Stimulated activated naive CD4-positive, alpha-beta T cell (primary cell): Measurements from ENCODE around the gene PHACTR3.
"Not testable (repeated sequence)": the region's sequence is repeated elsewhere in the genome, so short reads cannot be mapped to it uniquely, and the experiment has no call there.

ENCODE experiments used
- DNase-seq, 6 experiments: peaks; one replicate each; lab custom pipeline; 2025; lab: John Stamatoyannopoulos, UW

PHACTR3 gene

DNA sequence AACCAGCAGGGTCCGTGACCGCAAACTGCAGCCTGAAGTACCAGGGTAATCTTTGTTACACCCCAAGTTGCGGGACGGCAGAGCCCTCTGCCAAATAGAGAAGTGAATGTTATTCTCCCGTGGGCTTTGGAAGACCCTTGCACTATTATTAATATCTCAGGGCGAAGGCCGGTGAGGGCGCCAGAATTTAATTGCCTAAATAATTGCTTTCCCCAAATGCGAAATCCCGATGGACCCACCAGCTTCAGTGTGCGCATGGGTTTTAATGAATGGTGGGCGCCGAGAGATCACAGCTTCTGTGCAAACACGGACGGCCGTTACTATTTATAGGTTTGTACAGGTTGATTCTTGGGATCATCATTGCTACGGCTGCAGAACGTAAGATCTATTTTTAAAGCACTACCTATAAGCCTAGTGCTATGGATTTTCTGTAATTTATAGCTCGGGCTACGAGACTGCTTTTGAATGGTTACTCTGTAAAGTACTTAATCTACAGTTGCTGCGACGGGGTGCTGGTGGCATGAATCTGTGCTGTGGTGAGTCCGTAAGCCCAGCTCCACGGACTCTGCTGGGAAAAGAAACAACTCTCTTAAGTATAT lies 15.2 kb upstream of the PHACTR3 start:
- DNase-seq: no peak

DNA sequence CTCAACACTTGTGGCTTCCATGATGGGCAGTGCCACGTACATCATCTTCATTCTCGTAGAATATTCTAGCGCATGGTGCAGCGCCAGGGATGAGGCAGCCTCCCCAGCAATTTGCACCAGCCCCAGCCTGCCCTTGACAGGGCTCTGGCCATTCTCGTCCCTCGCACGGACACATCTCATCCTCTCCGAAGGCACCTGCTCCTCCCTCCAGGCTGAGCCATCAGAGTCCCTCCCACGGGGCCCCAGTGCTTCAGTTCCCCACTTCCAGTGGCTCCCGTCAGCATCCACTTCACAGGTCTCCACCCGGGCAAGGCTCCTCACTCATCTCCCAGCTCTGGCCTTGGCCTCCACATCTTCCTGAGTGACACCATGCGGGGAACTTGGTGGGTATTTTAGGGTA lies 13.3 kb upstream of the PHACTR3 start:
- DNase-seq: no peak

DNA sequence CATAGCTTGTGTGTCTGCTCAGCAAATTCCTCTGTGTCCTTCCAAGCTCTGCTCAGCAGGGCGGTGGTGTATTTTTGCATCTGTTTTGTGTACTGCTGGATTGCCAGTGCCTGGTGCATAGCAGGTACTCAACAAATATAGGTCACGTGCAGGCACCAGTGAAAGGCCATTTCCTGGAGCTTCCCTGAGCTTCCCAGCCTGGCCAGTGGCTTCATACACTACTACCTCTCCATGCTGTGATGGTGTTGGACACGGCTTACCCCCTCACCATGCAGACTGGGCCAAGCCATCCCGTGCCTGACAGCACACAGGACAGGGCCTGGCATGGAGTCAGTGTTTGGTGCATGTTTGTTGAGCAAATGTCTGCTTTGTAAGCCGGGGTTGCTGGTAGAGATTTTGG lies 7.7 kb upstream of the PHACTR3 start:
- no peak for DNase-seq

DNA sequence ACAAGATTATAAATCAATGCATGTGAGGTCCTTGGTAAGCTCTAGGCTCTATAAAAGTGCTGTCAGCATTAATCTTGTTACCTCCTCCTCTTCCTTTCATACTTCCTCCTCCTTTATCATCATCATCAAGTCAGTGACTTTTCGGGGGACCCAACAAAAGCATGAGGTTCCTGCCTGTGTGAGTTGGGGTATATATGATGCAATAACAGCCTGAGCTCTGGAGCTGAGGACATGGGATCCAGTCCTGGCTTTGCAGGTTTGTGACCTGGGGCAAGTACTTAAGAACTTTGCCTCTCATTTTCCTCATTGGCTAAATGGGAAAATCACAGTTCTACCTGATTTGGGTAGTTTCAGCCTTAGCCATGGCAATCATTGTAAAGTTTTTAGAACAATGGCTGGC lies 7.1 kb upstream of the PHACTR3 start:
- DNase-seq: no peak

DNA sequence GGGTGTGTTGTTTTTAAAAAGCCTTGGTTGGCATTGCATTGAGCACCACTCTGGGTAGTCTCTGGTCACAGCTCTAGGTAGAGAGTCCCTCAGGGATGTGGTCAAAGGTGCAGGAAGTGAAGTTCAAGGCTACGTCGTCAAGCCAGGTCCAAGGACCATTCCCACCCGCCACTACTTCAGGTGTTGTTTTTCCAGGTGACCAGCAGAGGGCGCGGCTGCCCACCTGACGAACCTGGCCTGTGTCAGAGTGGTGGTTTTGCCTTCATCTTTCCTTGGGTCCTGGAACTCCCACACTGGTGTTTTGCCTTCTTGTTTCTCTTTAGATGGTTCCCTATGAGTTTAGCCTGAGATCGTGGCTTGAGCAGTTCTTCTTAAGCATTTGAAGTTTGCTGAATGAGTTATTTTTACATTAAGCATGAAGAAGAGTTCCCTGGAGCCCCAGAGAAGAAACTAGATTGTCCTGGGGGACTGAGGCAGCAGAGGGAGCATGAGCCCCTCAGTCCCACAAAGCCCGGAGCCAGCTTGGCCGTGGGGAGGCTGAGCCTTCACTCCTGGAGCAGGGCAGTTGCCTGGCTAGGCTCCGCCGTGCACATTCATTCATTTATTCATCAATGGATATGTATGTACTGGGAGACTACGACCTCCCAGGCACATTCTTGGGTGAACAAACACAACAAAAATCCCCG lies 5.6 kb upstream of the PHACTR3 start:
- DNase-seq: no peak

DNA sequence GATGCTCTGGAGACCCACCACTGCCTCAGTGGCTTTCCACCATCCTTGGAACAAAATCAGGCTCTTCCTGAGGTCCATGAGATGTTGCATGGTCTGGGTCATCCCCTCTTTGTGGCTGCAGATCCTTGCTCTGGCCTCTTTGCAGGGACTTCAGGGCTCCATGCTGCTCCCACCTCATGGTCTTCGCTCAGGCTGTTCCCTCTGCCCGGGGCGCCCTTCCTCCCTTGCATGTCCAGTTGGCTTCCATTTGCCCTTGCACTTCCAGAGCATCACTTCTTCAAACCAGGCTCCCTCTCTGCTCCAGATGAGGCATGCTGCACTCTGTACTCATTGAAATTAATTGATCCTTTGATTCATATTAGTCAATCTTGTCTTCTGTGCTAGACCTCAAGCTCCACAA lies 4.4 kb upstream of the PHACTR3 start:
- no peak for DNase-seq

DNA sequence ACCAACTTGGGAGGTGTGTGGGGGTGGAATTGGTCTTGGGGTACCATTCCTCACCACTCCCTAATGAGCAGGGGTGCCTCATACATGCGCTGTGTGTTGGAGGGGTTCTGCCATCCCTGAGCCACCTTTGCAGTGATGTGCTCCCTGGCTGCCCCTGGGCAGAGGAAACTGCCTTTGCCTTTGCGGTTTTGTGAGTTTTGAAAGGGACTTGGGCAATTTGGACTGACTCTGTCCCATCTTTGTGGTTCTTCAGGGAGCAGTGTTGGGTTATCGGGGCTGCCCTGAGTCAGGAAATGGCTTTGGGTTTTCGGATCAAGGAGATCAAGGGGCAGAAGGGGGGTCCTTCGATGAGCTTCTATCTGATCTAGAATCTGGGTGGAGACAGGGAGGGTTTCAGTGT lies 3.9 kb upstream of the PHACTR3 start:
- no peak for DNase-seq

DNA sequence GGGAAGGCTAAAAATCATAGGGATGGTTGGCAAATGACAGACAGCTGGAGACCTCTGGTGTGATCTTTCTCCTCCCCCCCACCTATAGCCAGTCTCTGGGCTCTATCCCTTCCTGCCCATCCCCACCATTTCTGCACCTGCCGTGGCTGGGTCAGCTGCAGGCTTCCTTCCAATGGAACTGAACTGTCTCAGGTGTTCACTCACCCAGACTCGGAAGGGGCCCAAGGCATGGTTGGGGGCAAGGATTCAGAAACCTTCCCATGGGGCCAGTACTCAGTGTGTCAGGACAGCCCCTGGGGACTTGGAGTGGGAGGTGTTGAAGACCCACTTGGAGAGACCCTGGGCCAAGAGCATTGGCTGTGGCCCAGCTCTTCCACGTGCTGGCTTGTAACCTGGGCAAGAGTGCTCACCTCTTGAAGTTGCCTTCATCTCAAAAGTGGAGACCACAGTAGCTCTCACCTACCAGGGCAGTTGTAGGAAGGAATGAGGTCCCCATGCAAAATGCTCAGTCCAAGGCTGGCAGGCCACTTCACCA lies 1.7 kb upstream of the PHACTR3 start:
- no peak for DNase-seq

DNA sequence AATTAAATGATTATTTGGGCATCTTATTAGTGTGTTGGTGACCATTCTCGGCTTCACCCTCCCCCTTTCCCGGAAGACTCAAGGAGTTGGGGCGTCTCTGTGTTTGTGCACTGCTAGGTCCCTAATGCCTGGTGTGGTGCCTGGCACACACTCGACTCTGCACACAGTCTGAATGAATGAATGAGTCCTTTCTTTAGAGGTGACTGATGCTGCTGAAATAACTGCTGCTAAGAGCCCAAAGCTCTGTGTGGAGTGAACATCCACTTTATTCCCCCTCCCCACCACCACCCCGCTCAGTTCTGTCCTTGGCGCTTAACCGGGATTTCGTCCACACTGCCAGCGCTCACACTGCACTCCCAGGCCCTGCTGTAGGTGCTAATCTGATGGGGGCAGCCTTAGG lies 1.2 kb upstream of the PHACTR3 start:
- DNase-seq: no peak

DNA sequence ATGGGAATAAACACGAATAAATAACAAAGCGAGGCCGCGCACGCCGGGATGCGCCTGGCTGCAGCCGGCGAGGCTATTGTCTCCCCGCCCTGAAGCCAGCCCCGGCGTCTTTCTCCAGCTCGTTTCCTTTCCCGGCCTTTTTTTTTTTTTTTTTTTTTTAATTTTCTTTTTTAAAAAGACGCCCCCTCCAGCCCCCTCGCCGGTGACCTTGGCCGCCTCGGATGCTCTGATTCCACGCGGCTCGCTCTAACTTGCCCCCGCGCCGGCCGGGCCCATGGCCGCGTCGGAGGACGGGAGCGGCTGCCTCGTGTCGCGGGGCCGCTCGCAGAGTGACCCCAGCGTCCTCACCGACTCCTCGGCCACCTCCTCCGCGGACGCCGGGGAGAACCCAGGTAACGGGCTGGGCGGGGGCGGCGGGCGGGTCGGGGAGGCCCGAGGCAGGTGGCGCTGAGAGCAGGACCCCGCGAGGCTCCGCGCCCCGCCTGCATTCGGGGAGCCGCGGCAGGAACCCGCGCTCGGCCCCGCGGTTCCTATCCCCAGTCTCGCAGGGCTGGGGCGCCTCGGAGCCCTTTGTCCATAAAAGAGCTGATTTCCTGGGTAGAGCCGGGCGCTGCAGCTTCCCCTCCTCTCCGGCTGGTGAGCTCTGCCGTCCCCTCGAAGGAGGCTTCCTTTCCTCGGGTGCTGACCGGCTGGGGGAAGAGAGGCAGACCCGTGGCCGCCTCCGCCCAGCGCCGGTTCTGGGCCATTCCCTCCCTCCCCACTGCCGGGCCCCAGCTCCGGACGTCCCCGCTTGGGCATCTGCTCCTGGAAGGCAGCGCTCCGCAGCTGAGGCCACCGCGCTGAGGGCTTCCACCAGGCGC lies 631 bp downstream of the PHACTR3 start:
- no peak for DNase-seq

DNA sequence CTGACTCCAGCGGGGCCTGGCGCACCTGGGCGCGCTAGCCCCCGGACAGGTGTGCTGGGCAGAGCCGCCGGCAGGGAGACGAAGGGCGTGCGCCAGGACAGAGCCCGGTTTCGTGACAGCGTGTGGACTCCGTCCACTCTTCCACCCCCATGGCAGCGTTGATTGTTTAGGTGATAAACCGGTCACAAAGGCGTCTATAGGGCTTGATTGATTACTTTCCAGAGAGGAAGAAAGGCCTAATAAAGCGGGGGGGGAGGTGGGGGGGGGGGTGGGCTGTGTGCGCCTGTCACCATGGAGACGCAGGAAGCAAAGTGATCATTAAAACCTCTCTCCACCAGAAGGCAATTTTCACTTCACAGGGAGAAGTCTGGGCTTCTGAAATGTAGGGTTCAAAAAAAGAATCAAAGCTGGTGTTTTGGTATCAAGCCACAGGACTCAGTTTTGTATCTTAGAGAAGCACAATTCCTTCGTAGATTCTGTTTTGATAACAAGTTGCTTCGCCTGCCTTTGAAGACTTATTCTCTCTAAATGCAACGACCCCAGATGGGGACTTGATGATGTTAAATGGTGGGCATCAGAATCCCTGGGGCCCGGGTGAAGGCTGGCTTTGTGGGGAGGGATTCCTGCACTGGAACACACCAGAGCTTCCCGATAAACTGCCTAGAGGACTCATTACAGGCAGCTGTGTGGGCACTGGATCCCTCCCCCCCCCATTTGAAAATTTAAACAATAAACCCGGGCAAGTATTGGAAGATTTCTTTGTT lies 1.4 kb downstream of the PHACTR3 start:
- DNase-seq: no peak

DNA sequence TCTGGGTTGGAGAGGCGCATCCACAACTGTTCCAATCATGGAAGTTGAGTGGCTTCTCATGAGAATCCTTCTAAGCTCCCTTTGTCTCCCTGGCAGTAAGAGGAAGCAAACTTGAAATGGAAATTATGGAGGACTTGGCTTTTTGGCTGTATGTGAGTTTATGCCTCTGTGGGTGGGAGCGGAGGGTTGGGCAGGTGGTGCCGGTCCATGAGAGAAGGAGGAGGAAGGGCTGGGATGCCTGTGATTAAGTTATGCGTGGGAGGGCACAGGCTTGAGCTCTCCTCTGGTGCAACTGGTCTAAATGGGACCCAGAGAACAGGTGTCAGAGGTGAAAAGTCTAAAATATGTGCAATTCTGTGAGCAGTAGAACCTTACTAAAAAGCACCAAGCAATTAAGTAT lies 2.2 kb downstream of the PHACTR3 start:
- no peak for DNase-seq

DNA sequence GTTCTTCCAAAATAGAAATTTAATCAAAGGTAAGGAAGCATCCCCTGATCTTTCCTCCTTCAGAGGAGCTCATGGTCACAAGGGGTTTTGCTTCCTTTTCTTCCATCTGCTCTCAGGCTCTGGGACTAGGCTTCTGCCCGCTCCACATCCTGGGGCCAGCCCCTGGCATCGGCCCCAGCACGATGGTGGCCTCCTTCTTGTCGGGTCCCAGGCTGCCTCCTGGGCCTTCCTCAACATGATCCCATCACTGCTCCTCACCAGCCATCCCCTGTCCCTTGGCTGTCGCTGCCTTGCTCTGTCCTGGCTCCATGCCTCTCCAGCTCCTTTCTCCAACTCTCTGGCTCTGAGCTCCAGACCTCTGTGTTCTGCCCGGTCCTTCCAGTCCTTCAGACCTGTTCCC lies 4.1 kb downstream of the PHACTR3 start:
- DNase-seq: no peak

DNA sequence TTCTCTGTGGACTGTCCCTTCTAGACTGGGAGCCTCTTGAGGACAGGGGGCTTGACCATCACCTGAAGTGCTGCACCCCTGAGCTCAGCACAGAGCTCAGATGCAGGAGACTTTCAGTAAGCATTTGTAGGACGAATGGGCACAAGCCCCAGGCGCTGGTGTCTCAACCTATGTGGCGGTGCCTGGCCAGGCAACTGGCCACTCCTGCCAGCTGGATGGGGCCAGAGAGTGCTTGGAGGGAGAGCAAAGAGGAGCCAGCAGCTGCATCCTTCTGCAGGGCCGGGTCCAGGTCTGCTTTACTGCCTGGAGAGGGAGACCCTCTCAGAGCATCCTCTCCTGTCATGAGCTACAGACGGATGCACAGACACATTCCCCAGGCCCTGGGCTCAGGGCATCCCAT lies 4.5 kb downstream of the PHACTR3 start:
- no peak for DNase-seq

DNA sequence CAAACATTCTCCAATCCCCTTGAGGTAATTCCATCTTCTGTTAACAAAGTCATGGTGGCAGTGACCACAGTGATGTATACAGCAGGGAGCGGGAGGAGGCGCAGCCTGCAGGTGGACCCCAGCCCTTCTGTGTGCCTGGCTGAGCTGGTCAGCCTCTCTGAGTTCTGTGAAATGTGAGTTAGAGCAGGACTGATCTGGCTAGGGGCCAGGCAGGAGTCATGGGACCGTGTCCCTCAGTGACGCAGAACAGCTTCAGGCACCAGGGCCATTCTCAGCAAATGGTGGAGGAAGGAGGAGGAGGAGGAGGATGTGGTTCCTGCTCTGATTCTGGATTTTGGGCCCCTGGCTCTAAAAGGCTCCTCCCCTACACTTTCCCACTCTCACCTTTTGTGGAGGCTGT lies 6.9 kb downstream of the PHACTR3 start:
- no peak for DNase-seq

DNA sequence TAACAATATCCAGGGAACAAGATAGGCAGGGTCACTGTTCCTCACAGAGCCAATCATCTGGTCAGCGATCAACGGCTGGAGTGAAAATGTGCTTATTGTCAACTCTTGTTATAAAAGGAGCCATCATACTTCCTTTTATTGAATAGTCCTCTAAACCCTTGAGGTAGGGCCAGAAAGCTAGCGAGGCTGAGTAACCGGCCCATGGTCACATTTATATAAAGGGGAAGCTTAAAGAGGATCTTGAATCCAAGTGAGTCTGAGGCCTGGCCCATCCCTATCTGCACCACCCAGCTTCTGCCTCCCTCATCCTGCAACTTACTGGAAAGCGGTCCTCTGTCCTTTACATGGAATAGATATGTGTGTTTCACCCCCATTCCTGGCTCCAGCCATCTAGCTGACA lies 9.5 kb downstream of the PHACTR3 start:
- DNase-seq: no peak

DNA sequence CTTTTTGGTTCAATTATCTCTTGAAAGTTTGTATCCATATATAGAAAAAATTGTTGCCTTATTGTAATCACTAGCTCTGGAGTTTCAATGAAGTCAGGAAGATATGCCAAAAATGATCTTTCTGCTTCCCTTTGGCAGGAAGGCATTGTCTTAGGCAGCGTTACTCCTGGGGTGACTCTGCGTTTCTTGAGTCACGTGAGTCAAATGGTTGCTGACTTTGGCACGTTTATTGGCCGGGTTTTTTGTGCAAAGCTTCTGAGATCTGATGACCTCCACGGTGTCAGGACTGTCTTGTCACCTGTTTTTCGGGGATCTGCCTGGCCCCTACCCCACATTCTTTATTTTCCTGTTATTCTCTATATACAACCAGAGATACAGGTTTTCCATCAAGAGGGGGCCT lies 10.4 kb downstream of the PHACTR3 start:
- DNase-seq: no peak

DNA sequence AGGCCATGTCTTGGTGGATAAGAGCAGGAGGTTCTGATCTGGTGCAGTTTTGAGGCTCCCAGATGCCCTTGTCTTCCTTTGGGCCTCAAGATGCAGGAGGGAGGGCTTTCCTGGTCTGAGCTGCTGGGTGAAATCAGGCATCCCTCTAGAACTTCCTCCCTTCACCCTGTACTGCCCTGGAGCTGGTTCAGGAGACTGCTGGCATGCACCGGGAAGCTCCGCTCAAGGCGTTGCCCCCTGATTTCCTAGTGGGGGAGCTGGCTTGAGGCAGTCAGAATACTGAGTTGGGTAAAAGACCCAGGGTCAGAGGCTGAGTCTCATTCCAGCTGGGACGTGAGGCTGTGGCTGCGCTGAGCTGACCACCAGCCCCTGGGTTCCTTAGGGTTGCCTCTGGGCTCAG lies 12.0 kb downstream of the PHACTR3 start:
- no peak for DNase-seq

DNA sequence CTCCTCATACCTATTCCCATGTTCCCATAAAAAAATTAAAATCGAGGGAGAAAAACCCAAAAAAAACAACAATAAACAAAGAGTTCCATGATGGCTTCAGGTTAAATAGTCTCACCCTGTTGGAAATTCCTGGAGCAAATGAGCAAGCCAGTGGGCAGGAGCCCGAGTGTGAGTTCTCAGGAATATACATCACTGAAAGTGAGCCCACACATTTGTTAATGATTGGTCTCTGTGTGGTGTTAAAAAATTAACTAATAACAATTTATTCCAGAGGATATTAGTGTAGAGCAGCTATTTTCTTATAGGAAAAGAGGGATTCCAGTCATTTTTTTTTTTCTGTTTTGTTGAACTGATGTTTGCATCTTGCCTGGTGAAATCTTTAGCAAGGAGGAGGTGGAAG lies 12.9 kb downstream of the PHACTR3 start:
- no peak for DNase-seq

DNA sequence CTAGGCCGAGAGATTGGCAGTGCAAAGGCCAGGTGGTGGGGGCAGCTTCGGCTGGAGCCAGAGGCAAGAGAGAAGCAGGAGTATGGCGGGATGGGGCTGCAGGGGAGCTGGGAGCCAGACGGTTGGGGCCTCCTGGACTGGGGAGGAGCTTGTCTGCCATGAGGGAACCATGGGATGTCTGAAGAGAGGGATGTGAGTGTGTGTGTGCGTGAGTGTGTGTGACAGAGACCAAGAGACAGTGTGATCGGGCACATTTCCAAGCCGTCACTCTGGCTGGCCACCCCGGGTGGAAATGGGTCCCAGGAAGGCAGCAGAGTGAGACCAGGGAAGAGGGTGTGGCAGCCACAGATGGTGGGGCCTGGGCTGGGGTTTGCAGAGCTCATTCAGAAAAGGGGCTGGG lies 13.8 kb downstream of the PHACTR3 start:
- no peak for DNase-seq

DNA sequence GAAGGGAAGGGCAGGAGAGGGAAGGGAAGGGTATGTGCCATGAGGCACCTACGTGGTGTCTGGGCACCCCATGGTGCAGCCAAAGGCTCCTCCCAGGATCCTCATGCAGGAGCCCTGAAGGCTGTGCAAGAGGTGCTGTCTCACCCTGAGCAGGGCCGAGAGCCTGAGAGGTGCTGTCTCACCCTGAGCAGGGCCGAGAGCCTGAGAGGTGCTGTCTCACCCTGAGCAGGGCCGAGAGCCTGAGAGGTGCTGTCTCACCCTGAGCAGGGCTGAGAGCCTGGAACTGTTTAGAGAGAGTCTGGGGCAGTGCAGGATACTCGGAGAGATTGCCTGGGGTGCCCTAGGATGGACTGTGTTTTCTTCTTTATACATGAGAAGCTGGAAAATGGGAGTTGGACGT lies 14.2 kb downstream of the PHACTR3 start:
- not testable (repeated sequence) for DNase-seq

DNA sequence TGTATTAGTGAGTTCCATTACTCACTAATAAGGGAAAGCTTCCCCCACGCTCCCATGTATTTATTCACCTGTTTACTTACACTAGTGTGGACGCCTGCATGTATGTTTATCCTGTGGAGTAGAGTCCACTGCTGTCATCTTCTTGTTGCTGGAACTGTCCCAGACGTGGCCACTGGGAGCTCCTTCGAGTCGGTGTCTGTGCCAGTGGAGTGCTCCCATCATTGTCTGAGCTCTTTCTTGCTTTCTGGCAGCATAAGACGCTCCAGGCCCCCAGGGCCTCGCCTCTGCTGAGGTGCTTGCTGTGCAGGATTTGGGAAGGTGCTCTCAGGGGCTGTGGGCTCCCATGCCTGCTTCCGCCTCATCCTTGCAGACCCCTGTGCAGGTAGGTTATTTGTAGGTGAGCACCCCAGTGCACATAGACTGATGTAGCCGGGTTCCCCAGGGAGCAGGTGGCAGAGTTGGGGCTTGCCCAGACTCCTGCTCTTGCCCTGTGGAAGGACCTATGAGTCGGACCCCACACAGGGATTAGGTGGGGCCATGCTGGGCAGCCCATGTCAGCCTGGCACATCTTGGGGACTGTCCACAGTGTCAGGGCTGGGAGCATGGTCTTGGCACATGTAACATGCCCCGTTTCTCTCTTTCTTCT lies 16.6 kb downstream of the PHACTR3 start:
- DNase-seq: no peak
